ENCODE results near the gene NUP205.

DNA sequence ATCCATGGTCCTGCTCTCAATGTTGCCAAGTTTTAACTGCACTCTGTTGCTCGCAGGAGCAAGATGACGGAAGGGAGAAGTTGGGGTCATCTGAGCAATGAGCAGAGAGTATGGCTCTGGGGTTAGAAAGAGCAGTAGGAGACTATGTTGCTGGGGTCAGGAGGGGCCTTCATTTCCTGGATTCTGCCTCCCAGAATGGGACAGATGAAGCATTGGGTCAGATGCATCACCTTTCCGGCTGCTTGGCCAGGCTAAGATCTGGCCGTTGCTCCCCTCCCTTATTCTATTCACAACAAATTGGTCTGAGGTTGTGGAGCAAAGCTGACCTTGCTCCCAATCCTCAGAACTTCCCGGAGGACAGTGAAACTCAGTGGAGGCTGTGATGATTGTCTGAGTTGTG, 127.0 kb downstream of the NUP205 start:
- TF ChIP-seq POLR2AphosphoS5 (IDR thresholded peaks at IDR 0.05; ENCODE audit: low read depth, low read length) (no peak), POLR2A (IDR thresholded peaks at IDR 0.05; ENCODE audit: low read depth, low read length) (no peak)

Measured in GM12892 (cell line).